ELF-1 (cell line): ENCODE measurements around the gene ALOX15B.

Experiments
- DNase-seq: peaks from one replicate; pipeline ENCODE4 v3.0.0-alpha.2; 2016; ENCODE audit warnings: low read depth, low spot score

Gene ALOX15B

GRCh38 chr17:8080208-8080798, 41.4 kb downstream of the ALOX15B start:
- no peak for DNase-seq

GRCh38 chr17:8080799-8081219, 42.0 kb downstream of the ALOX15B start:
- no peak for DNase-seq

GRCh38 chr17:8081876-8082275, 43.0 kb downstream of the ALOX15B start:
- DNase-seq: no peak

- DNase-seq: no peak
Observed at GRCh38 chr17:8082292-8082691, 43.4 kb downstream of the ALOX15B start.

- no peak for DNase-seq
Observed at GRCh38 chr17:8084250-8084649, 45.4 kb downstream of the ALOX15B start.

GRCh38 chr17:8087075-8087951, 48.5 kb downstream of the ALOX15B start, which contains the start of gene ALOX12B:
TSS of gene ALOX12B (minus strand) at chr17:8087716. CDS start at chr17:8087442, 274 bp downstream.
- no peak for DNase-seq

GRCh38 chr17:8087952-8088230, 49.0 kb downstream of the ALOX15B start:
- DNase-seq: no peak

- no peak for DNase-seq
Observed at GRCh38 chr17:8089728-8090127, 50.9 kb downstream of the ALOX15B start.

- DNase-seq: no peak
Observed at GRCh38 chr17:8091033-8091687, 52.3 kb downstream of the ALOX15B start.

- no peak for DNase-seq
Observed at GRCh38 chr17:8095361-8095760, 56.5 kb downstream of the ALOX15B start.

GRCh38 chr17:8096541-8096940, 57.7 kb downstream of the ALOX15B start:
- no peak for DNase-seq
